GM12892 (cell line): Measurements from ENCODE around the gene SVEP1.
"Not testable (repeated sequence)": the region's sequence is repeated elsewhere in the genome, so short reads cannot be mapped to it uniquely, and the experiment has no call there.

ENCODE experiments used
- DNase-seq: peaks from one replicate; pipeline ENCODE4 v3.0.0; 2011; ENCODE audit not compliant: insufficient read length
- FAIRE-seq: peaks from 2 replicates; lab custom pipeline; 2011; peaks lifted over from hg19 to GRCh38; lab: Jason Lieb, UNC
- POLR2A ChIP-seq: IDR thresholded peaks from 2 replicates; pipeline ENCODE4 v1.6.1; 2011; ENCODE audit warnings: low read depth, low read length, control low read depth
- POLR2AphosphoS5 ChIP-seq: IDR thresholded peaks from 2 replicates; pipeline ENCODE4 v1.6.1; 2011; ENCODE audit warnings: low read depth, low read length, control low read depth
- TAF1 ChIP-seq: IDR thresholded peaks from 2 replicates; pipeline ENCODE4 v1.6.1; 2011; ENCODE audit warnings: low read depth, mild to moderate bottlenecking, control low read depth, low read length, borderline replicate concordance

Gene SVEP1

DNA sequence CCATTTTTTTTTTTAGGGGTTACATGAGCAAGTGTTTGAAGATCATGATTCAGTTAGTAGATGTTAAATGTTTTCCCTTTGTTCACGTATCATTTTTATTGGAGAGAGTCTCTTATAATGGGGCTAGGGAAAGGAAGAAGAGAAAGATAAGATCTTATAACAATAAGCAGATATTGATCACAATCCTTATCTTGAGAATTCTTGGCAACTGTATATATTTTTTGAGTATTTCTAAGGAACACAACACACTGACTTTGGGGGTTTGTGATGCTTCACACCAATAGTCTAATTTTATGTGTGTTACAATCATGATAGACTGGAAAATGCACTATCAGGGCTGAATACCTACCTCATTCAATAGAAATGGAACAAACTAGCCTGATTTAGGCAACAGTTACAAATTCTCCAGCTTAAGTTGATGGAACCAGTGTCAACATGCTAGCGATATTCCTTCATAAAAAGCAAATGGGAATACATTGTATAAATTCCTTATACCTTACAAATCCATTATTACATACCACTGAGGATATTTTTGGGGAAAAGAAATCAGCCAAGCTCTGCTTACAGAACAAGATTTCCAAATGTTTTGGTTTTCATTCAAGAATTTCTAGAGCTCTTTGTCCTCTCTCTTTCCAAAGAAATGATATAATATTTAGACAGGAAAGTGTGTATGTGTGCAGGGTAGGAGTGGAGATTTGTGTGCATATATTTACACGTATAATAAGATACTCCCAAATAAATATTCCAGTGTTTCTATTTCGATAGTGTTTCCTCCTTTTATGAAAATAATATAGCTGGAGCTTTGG lies 41.5 kb downstream of the SVEP1 start:
- FAIRE-seq (no peak), DNase-seq (no peak)
- no peak for TF ChIP-seq POLR2A
- no peak for TF ChIP-seq TAF1
- TF ChIP-seq POLR2AphosphoS5 = no peak

DNA sequence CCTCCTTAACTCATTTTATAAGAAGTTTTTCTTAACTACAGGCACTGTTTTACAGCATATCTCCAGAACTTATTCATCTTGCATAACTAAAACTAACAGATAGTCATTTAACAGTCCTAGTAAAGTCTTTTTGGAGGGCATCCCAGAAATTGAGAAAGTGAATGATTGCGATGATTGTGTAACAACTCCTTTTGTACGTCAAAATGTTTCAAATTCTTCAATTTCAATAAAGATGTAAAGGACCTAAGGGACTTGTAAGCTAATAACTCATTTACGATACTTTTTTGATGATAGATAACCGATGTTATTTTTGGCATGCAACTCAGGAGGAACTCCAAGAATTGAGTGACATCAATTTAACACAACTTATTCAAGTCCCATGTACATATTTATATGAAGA lies 42.7 kb downstream of the SVEP1 start:
- DNase-seq (no peak), FAIRE-seq (no peak)
- TF ChIP-seq POLR2AphosphoS5 (no peak), POLR2A (no peak), TAF1 (no peak)

DNA sequence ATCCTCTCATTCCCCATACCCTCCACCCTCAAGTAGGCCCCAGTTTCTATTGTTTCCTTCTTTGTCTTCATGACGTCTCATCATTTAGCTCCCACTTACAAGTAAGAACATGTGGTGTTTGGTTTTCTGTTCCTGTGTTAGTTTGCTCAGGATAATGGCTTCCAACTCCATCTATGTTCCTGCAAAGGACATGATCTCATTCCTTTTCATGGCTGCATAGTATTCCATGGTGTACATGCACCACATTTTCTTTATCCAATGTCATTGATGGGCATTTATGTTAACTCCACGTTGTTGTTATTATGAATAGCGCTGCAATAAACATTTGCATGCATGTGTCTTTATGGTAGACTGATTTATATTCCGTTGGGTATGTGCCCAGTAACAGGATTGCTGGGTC lies 45.4 kb downstream of the SVEP1 start:
- not testable (repeated sequence) for FAIRE-seq, DNase-seq

GRCh38 chr9:110532908-110533665 lies 46.5 kb downstream of the SVEP1 start:
- TF ChIP-seq POLR2AphosphoS5 (no peak), POLR2A (no peak), TAF1 (no peak)
- FAIRE-seq (no peak), DNase-seq (no peak)

DNA sequence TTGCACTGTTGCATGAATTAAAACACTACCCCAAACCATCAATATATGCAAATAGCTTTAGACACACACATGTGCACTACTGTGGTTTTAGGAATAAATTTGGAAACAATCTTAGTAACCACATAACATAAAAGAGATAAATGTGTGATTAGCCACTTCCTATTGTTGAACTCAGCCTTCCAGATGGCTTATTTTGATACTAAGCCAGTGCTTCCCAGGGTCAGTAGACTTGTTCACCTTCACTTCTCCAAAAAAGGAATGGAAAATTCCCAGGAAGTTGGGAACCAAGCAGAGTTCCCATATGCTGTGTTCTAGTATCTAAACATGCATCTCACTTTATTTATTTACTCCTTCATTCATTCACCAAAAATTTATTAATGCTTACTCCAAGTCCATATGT lies 47.8 kb downstream of the SVEP1 start:
- FAIRE-seq = no peak
- no peak for DNase-seq
- no peak for TF ChIP-seq POLR2A
- no peak for TF ChIP-seq POLR2AphosphoS5
- TF ChIP-seq TAF1 = no peak

DNA sequence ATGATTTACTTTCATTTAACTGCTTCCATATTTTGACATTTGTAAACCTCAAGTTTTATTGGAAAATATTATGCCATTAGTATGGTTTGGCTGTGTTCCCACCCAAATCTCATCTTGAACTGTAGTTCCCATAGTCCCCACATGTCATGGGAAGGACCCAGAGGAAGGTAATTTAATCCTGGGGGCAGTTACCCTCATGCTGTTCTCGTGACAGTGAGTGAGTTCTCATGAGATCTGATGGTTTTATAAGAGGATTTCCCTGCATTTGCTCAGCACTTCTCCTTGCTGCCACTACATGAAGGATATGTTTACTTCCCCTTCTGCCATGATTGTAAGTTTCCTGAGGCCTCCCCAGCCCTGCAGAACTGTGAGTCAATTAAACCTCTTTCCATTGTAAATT lies 48.3 kb downstream of the SVEP1 start:
- not testable (repeated sequence) for DNase-seq, FAIRE-seq

GRCh38 chr9:110528645-110529044 lies 50.9 kb downstream of the SVEP1 start:
- TF ChIP-seq POLR2A (no peak), TAF1 (no peak), POLR2AphosphoS5 (no peak)
- no peak for DNase-seq
- FAIRE-seq = no peak

DNA sequence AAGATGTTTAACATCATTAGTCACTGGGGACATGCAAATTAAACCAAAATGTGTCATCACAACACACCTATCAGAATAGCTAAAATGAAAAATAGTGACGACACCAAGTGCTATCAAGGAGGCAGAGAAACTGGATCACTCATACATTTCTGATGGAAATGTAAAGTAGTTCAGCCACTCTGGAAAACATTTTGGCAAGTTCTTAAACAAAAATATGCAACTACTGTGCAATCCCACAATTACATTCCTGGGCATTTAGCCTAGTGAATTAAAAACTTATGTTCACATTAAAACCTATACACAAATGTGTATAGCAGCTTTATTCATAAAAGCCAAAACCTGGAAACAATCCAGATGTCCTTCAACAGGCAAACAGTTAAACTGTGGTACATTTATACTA lies 53.1 kb downstream of the SVEP1 start:
- TF ChIP-seq POLR2A = no peak
- TF ChIP-seq POLR2AphosphoS5 = no peak
- TF ChIP-seq TAF1 = no peak
- FAIRE-seq = no peak

GRCh38 chr9:110521206-110521605 lies 58.3 kb downstream of the SVEP1 start:
- no peak for DNase-seq
- TF ChIP-seq TAF1 = no peak
- TF ChIP-seq POLR2AphosphoS5 = no peak
- no peak for TF ChIP-seq POLR2A
- FAIRE-seq = no peak

More for the DNA sequence above, 53.1 kb downstream of the SVEP1 start:
- no peak for DNase-seq

DNA sequence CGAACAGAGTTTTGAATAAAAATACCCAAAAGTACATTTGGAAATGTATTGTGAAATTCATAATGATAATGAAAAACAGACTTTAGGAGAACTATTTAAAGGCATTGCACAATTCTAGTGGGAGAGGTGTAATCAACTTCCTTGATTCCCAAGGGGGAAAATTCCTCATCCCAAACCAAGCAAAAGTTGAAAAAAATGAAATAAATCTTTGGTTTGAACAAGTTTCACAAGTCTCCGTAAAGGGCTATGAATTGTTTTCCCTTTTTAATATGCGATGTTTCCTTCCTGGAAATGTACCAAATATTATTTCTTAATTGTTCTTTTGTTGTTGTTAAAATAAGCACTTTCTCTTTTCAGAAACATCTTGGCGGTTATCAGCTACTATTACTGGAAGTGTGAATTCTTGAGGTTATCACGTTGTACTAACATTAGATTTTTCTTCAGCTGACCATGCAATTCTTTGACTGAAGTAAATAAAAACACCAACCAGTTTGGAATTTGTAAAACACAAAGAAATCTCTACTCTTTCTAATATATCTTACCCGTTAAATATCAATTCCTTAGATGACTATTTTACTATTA lies 59.3 kb downstream of the SVEP1 start:
- DNase-seq (no peak), FAIRE-seq (no peak)
- TF ChIP-seq POLR2AphosphoS5 (no peak), TAF1 (no peak), POLR2A (no peak)

GRCh38 chr9:110517483-110517882 lies 62.1 kb downstream of the SVEP1 start:
- FAIRE-seq = no peak
- TF ChIP-seq POLR2AphosphoS5 = no peak
- no peak for TF ChIP-seq POLR2A
- no peak for TF ChIP-seq TAF1
- DNase-seq = no peak

DNA sequence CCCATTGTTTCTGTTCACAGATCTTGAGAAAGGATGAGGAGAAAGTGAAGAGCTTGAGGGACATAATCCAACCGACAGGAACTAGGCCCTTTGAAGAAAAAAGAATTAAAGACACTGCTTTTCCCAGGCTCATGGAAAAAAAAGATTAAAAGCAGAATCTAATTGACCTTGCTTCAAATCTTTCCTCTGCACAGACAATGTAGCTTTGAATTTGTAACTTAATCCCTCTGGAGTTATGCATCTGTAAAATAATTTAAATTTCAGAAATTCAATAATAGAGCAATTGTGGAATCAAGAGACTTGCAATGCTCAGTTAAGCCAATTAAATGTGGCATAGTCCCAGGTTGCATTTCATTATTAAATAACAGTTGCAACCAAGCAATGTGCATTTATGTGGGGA lies 64.6 kb downstream of the SVEP1 start:
- no peak for TF ChIP-seq POLR2AphosphoS5
- no peak for TF ChIP-seq TAF1
- no peak for TF ChIP-seq POLR2A
- DNase-seq (no peak), FAIRE-seq (no peak)
